ENCODE results near the gene LRRN2.

- TF ChIP-seq CTCF (IDR thresholded peaks at IDR 0.05) (no peak), POLR2A (IDR thresholded peaks at IDR 0.05) (no peak)
Measured at GRCh38 chr1:204645251-204645650, 40.3 kb downstream of the LRRN2 start.
